LHCN-M2 (cell line): ENCODE data around the gene SEMA4A. TPM values are rescaled to one million over a fixed set of nuclear protein-coding genes. Genes with fewer than 3 reads are reported as not detected.
"Not testable (repeated sequence)": the region's sequence is repeated elsewhere in the genome, so short reads cannot be mapped to it uniquely, and the experiment has no call there.

Experiments
- DNase-seq: peaks from one replicate; pipeline ENCODE4 v3.0.0-alpha.2; 2012; ENCODE audit warnings: low read depth
- total RNA-seq: library from RNA; depleted of rRNA; stranded (reverse); fragments of >200 nt; gene quantifications from 2 replicates; pipeline ENCODE4 v1.2.3, GENCODE V29; 2014

The SEMA4A gene
- total RNA-seq, 1 experiment from 2014 or later, result 0.40 TPM

GRCh38 chr1:156118177-156118868 lies 35.1 kb upstream of the SEMA4A start:
- DNase-seq, result peak; percentile 83

GRCh38 chr1:156119503-156120209 lies 33.7 kb upstream of the SEMA4A start:
- peak; percentile 87 for DNase-seq

GRCh38 chr1:156120318-156120717 lies 33.1 kb upstream of the SEMA4A start:
- DNase-seq, result no peak

- DNase-seq, result not testable (repeated sequence)
These were observed 32.4 kb upstream of the SEMA4A start for GRCh38 chr1:156121005-156121404.

- DNase-seq, result peak; percentile 79
These were observed 31.9 kb upstream of the SEMA4A start for GRCh38 chr1:156121457-156121856.

GRCh38 chr1:156122086-156122485 lies 31.3 kb upstream of the SEMA4A start:
- no peak for DNase-seq

- DNase-seq, result peak; percentile 95
These were observed 30.6 kb upstream of the SEMA4A start for GRCh38 chr1:156122519-156123355.

GRCh38 chr1:156123356-156124196 lies 29.8 kb upstream of the SEMA4A start:
- peak; percentile 99 for DNase-seq

- DNase-seq, result no peak
These were observed 28.6 kb upstream of the SEMA4A start for GRCh38 chr1:156124557-156125483.

- DNase-seq, result not testable (repeated sequence)
These were observed 27.8 kb upstream of the SEMA4A start for GRCh38 chr1:156125544-156125943.

- DNase-seq, result peak; percentile 99
These were observed 27.2 kb upstream of the SEMA4A start for GRCh38 chr1:156126043-156126629.

GRCh38 chr1:156126630-156127534 lies 26.5 kb upstream of the SEMA4A start:
- peak; percentile 98 for DNase-seq

GRCh38 chr1:156128308-156128653 lies 25.1 kb upstream of the SEMA4A start:
- no peak for DNase-seq

- DNase-seq, result peak; percentile 72
These were observed 24.5 kb upstream of the SEMA4A start for GRCh38 chr1:156128654-156129597.

- peak; percentile 97 for DNase-seq
These were observed 23.5 kb upstream of the SEMA4A start for GRCh38 chr1:156129687-156130577.

GRCh38 chr1:156130578-156130942 lies 22.8 kb upstream of the SEMA4A start:
- DNase-seq, result no peak
